Measurements from ENCODE around the gene TAS2R38. TPM values are rescaled to one million over a fixed set of nuclear protein-coding genes. Genes with fewer than 3 reads are reported as not detected.

Gene TAS2R38
- total RNA-seq, 1 donor from 2014 or later, result not detected

DNA sequence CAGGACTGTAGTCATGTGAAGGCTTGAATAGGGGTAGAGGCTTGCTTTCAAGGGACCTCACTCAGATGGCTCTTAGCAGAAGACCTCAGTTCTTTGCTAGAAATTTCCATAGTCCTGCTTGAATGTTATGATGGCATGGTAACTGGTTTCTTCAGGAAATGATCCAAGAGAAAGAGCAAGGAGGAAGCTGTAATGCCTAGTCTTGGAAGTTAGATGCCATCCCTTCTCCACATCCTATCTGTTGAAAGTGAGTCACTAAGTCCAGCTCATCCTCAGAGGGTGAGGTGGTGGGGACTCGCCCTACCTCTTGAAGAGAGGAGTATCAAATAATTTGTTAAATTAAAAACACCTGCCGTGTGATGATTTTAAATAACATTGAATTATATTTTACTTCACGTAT lies 26.7 kb upstream of the TAS2R38 start:
- H3K4me2 ChIP-seq (ENCODE audit: low read length), result no peak overlapping the region
- H2AFZ ChIP-seq (ENCODE audit: low read depth, low read length), result no peak overlapping the region
- H3K79me2 ChIP-seq (ENCODE audit: insufficient read depth, low read length), result no peaks in the 10 kb centered on the region
- FAIRE-seq (no peak), DNase-seq (ENCODE audit: low read depth) (no peak)
- Mint-ChIP-seq H3K36me3 (ENCODE audit: low read depth, unreplicated experiment) (no peaks in the 10 kb centered on the region), H3K4me3 (ENCODE audit: unreplicated experiment) (no peak overlapping the region), H3K9me3 (ENCODE audit: unreplicated experiment) (peaks cover 3% of the 10 kb centered on the region), H3K27ac (ENCODE audit: unreplicated experiment) (no peak overlapping the region), H3K27me3 (ENCODE audit: low read depth, unreplicated experiment) (no peaks in the 10 kb centered on the region), H3K4me1 (ENCODE audit: low read depth, unreplicated experiment) (peaks cover 4% of the 10 kb centered on the region)
- no peaks in the 10 kb centered on the region for H3K27me3 ChIP-seq (ENCODE audit: insufficient read depth, low read length)
- no peaks in the 10 kb centered on the region for H4K20me1 ChIP-seq (ENCODE audit: insufficient read depth, low read length)
- H3K4me1 ChIP-seq (ENCODE audit: insufficient read depth, low read length), result no peaks in the 10 kb centered on the region
- no peak overlapping the region for H3K9ac ChIP-seq (ENCODE audit: low read length)
- TF ChIP-seq, protein P1, sequence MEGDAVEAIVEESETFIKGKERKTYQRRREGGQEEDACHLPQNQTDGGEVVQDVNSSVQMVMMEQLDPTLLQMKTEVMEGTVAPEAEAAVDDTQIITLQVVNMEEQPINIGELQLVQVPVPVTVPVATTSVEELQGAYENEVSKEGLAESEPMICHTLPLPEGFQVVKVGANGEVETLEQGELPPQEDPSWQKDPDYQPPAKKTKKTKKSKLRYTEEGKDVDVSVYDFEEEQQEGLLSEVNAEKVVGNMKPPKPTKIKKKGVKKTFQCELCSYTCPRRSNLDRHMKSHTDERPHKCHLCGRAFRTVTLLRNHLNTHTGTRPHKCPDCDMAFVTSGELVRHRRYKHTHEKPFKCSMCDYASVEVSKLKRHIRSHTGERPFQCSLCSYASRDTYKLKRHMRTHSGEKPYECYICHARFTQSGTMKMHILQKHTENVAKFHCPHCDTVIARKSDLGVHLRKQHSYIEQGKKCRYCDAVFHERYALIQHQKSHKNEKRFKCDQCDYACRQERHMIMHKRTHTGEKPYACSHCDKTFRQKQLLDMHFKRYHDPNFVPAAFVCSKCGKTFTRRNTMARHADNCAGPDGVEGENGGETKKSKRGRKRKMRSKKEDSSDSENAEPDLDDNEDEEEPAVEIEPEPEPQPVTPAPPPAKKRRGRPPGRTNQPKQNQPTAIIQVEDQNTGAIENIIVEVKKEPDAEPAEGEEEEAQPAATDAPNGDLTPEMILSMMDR (IDR thresholded peaks at IDR 0.05; ENCODE audit: insufficient read depth, low read depth, low read length), result no peak
- TF ChIP-seq EZH2 (IDR thresholded peaks at IDR 0.05; ENCODE audit: insufficient read depth, low read length), result no peak
- no peak overlapping the region for H3K4me3 ChIP-seq (ENCODE audit: insufficient read depth, low read depth, low read length)
- H3K36me3 ChIP-seq (ENCODE audit: insufficient read depth, low read length), result no peaks in the 10 kb centered on the region
- no peak overlapping the region for H3K27ac ChIP-seq (ENCODE audit: low read depth, low read length)
- H3K9me3 ChIP-seq (ENCODE audit: insufficient read depth, low read depth, low read length), result no peaks in the 10 kb centered on the region

DNA sequence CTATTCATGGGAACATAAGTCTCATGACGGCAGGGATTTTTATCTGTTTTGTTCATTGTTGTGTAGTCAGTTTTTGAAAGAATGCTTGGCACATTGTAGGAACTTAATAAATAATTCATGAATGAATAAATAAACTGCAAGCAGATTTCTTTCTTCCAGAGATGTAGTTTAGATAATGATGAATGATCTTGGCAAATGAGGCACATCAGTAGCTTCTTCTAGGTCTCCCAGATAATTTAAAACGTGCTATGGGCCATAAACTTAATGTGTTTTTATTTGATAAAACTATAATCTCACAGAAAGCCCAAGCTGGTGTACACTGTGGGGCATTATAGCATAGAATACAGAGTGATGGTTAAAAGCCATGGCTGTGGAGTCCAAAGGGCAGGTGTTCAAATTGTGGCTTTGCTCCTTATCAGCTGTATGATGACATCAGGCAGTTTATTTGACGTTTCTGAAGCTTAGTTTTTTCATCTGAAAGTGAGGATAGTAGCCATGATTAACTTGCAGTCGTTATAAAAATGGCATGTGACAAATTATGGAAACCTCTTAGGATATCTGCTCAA lies 25.6 kb upstream of the TAS2R38 start:
- DNase-seq (ENCODE audit: low read depth) (no peak), FAIRE-seq (no peak)
- Histone ChIP-seq H3K4me1 (ENCODE audit: insufficient read depth, low read length) (no peaks in the 10 kb centered on the region), H2AFZ (ENCODE audit: low read depth, low read length) (no peak overlapping the region), H3K4me3 (ENCODE audit: insufficient read depth, low read depth, low read length) (no peak overlapping the region), H3K9me3 (ENCODE audit: insufficient read depth, low read depth, low read length) (no peaks in the 10 kb centered on the region), H3K9ac (ENCODE audit: low read length) (no peak overlapping the region), H3K27ac (ENCODE audit: low read depth, low read length) (no peak overlapping the region), H3K79me2 (ENCODE audit: insufficient read depth, low read length) (no peaks in the 10 kb centered on the region), H3K4me2 (ENCODE audit: low read length) (no peak overlapping the region), H3K36me3 (ENCODE audit: insufficient read depth, low read length) (no peaks in the 10 kb centered on the region), H3K27me3 (ENCODE audit: insufficient read depth, low read length) (no peaks in the 10 kb centered on the region), H4K20me1 (ENCODE audit: insufficient read depth, low read length) (no peaks in the 10 kb centered on the region)
- Mint-ChIP-seq H3K27me3 (ENCODE audit: low read depth, unreplicated experiment) (no peaks in the 10 kb centered on the region), H3K9me3 (ENCODE audit: unreplicated experiment) (peaks cover 3% of the 10 kb centered on the region), H3K4me1 (ENCODE audit: low read depth, unreplicated experiment) (peaks cover 4% of the 10 kb centered on the region), H3K36me3 (ENCODE audit: low read depth, unreplicated experiment) (no peaks in the 10 kb centered on the region), H3K27ac (ENCODE audit: unreplicated experiment) (no peak overlapping the region), H3K4me3 (ENCODE audit: unreplicated experiment) (no peak overlapping the region)
- no peak for TF ChIP-seq EZH2 (IDR thresholded peaks at IDR 0.05; ENCODE audit: insufficient read depth, low read length)
- TF ChIP-seq, protein P1 (IDR thresholded peaks at IDR 0.05; ENCODE audit: insufficient read depth, low read depth, low read length), result no peak

- Mint-ChIP-seq H3K4me1 (ENCODE audit: low read depth, unreplicated experiment) (no peaks in the 10 kb centered on the region), H3K4me3 (ENCODE audit: unreplicated experiment) (no peak overlapping the region), H3K9me3 (ENCODE audit: unreplicated experiment) (peaks cover 3% of the 10 kb centered on the region), H3K27me3 (ENCODE audit: low read depth, unreplicated experiment) (no peaks in the 10 kb centered on the region), H3K27ac (ENCODE audit: unreplicated experiment) (no peak overlapping the region), H3K36me3 (ENCODE audit: low read depth, unreplicated experiment) (no peaks in the 10 kb centered on the region)
- H3K36me3 ChIP-seq (ENCODE audit: insufficient read depth, low read length), result no peaks in the 10 kb centered on the region
- no peaks in the 10 kb centered on the region for H3K9me3 ChIP-seq (ENCODE audit: insufficient read depth, low read depth, low read length)
- no peak overlapping the region for H3K4me2 ChIP-seq (ENCODE audit: low read length)
- H3K27me3 ChIP-seq (ENCODE audit: insufficient read depth, low read length), result no peaks in the 10 kb centered on the region
- TF ChIP-seq, protein P1 (IDR thresholded peaks at IDR 0.05; ENCODE audit: insufficient read depth, low read depth, low read length), result no peak
- no peak for TF ChIP-seq EZH2 (IDR thresholded peaks at IDR 0.05; ENCODE audit: insufficient read depth, low read length)
- H2AFZ ChIP-seq (ENCODE audit: low read depth, low read length), result no peak overlapping the region
- no peak overlapping the region for H3K4me3 ChIP-seq (ENCODE audit: insufficient read depth, low read depth, low read length)
- H3K79me2 ChIP-seq (ENCODE audit: insufficient read depth, low read length), result no peaks in the 10 kb centered on the region
- H4K20me1 ChIP-seq (ENCODE audit: insufficient read depth, low read length), result no peaks in the 10 kb centered on the region
- H3K4me1 ChIP-seq (ENCODE audit: insufficient read depth, low read length), result no peaks in the 10 kb centered on the region
- FAIRE-seq, result no peak
- no peak overlapping the region for H3K9ac ChIP-seq (ENCODE audit: low read length)
- no peak overlapping the region for H3K27ac ChIP-seq (ENCODE audit: low read depth, low read length)
- DNase-seq (ENCODE audit: low read depth), result no peak
Measured at GRCh38 chr7:141993354-141993753, 19.8 kb upstream of the TAS2R38 start.

Data from astrocyte (in vitro differentiated cells and primary cell).